ENCODE data around the gene ADAMTS2.

ADAMTS2 gene

GRCh38 chr5:179337796-179338676 lies 7.2 kb downstream of the ADAMTS2 start:
- no peak overlapping the region for H3K4me3 ChIP-seq (ENCODE audit: insufficient read depth in 1 of 2, low read depth in 1 of 2, low read length in 2 of 2)
- 83% methylated on average over 23 of the region's 23 CpGs for whole genome bisulfite sequencing
- DNase-seq = no peak

GRCh38 chr5:179336871-179337795 lies 8.1 kb downstream of the ADAMTS2 start:
- H3K4me2 ChIP-seq (ENCODE audit: low read length, poor library complexity, severe bottlenecking) = no peak overlapping the region
- H2BK120ac ChIP-seq (ENCODE audit: low read depth, low read length) = no peak overlapping the region
- H3K18ac ChIP-seq (ENCODE audit: low read depth in 1 of 2, low read length in 2 of 2) = no peak overlapping the region
- no peaks in the 10 kb centered on the region for H3K4me1 ChIP-seq (ENCODE audit: control insufficient read depth, insufficient read depth, low read depth, low read length)
- peak overlapping the region; percentile 30 for H4K91ac ChIP-seq (ENCODE audit: low read length)
- H3K4ac ChIP-seq (ENCODE audit: low read depth in 1 of 2, low read length in 2 of 2) = no peak overlapping the region
- no peaks in the 10 kb centered on the region for H3K9me3 ChIP-seq (ENCODE audit: control insufficient read depth, low read length)
- H2BK15ac ChIP-seq (ENCODE audit: low read depth, poor library complexity, severe bottlenecking) = no peak overlapping the region
- peaks cover 0 to 25% of the 10 kb centered on the region in 2 experiments for H3K36me3 ChIP-seq (ENCODE audit: control insufficient read depth in 1 of 2, insufficient read depth in 2 of 2, low read depth in 1 of 2, low read length in 2 of 2)
- no peak overlapping the region for H2BK12ac ChIP-seq (ENCODE audit: low read length in 2 of 2)
- no peaks in the 10 kb centered on the region for H3K79me1 ChIP-seq (replicated peaks; ENCODE audit: low read length, poor library complexity, severe bottlenecking)
- H2AFZ ChIP-seq (ENCODE audit: low read depth, low read length) = no peak overlapping the region
- H3K27me3 ChIP-seq (ENCODE audit: control insufficient read depth in 1 of 2, insufficient read depth in 1 of 2, low read length in 2 of 2) = peaks cover 0 to 5% of the 10 kb centered on the region in 2 experiments
- no peak overlapping the region for H2AK5ac ChIP-seq (ENCODE audit: low read length, severe bottlenecking)
- 93% methylated on average over 25 of the region's 25 CpGs for WGBS
- H3K23ac ChIP-seq (ENCODE audit: low read length in 2 of 2) = no peak overlapping the region
- no peak overlapping the region for H3K14ac ChIP-seq (ENCODE audit: low read length in 2 of 2)
- no peak overlapping the region for H2BK5ac ChIP-seq (ENCODE audit: low read depth, low read length, poor library complexity, severe bottlenecking)
- DNase-seq = no peak
- H3K9ac ChIP-seq (ENCODE audit: low read length) = no peak overlapping the region
- no peak overlapping the region for H4K8ac ChIP-seq (ENCODE audit: low read length)
- H3K27ac ChIP-seq (ENCODE audit: low read length, poor library complexity, severe bottlenecking) = no peak overlapping the region
- no peak overlapping the region for H3K4me3 ChIP-seq (ENCODE audit: insufficient read depth in 1 of 2, low read depth in 1 of 2, low read length in 2 of 2)

More at GRCh38 chr5:179337796-179338676, 7.2 kb downstream of the ADAMTS2 start:
- peak overlapping the region; percentile 41 for H4K91ac ChIP-seq (ENCODE audit: low read length)
- H3K18ac ChIP-seq (ENCODE audit: low read depth in 1 of 2, low read length in 2 of 2) = no peak overlapping the region
- no peak overlapping the region for H2AK5ac ChIP-seq (ENCODE audit: low read length, severe bottlenecking)
- H2AFZ ChIP-seq (ENCODE audit: low read depth, low read length) = no peak overlapping the region
- no peak overlapping the region for H3K14ac ChIP-seq (ENCODE audit: low read length in 2 of 2)
- H3K4me1 ChIP-seq (ENCODE audit: control insufficient read depth, insufficient read depth, low read depth, low read length) = no peaks in the 10 kb centered on the region
- H2BK15ac ChIP-seq (ENCODE audit: low read depth, poor library complexity, severe bottlenecking) = no peak overlapping the region
- H3K9me3 ChIP-seq (ENCODE audit: control insufficient read depth, low read length) = no peaks in the 10 kb centered on the region
- no peak overlapping the region for H3K4me2 ChIP-seq (ENCODE audit: low read length, poor library complexity, severe bottlenecking)
- peaks cover 0 to 25% of the 10 kb centered on the region in 2 experiments for H3K36me3 ChIP-seq (ENCODE audit: control insufficient read depth in 1 of 2, insufficient read depth in 2 of 2, low read depth in 1 of 2, low read length in 2 of 2)
- no peak overlapping the region for H2BK120ac ChIP-seq (ENCODE audit: low read depth, low read length)
- H3K27ac ChIP-seq (ENCODE audit: low read length, poor library complexity, severe bottlenecking) = no peak overlapping the region
- H3K9ac ChIP-seq (ENCODE audit: low read length) = no peak overlapping the region
- no peak overlapping the region for H4K8ac ChIP-seq (ENCODE audit: low read length)
- H3K79me1 ChIP-seq (replicated peaks; ENCODE audit: low read length, poor library complexity, severe bottlenecking) = no peaks in the 10 kb centered on the region
- H2BK5ac ChIP-seq (ENCODE audit: low read depth, low read length, poor library complexity, severe bottlenecking) = no peak overlapping the region
- H3K23ac ChIP-seq (ENCODE audit: low read length in 2 of 2) = no peak overlapping the region
- no peak overlapping the region for H2BK12ac ChIP-seq (ENCODE audit: low read length in 2 of 2)
- peaks cover 0 to 14% of the 10 kb centered on the region in 2 experiments for H3K27me3 ChIP-seq (ENCODE audit: control insufficient read depth in 1 of 2, insufficient read depth in 1 of 2, low read length in 2 of 2)
- H3K4ac ChIP-seq (ENCODE audit: low read depth in 1 of 2, low read length in 2 of 2) = no peak overlapping the region

GRCh38 chr5:179336126-179336870 lies 9.0 kb downstream of the ADAMTS2 start:
- no peak overlapping the region for H3K27ac ChIP-seq (ENCODE audit: low read length, poor library complexity, severe bottlenecking)
- H4K91ac ChIP-seq (ENCODE audit: low read length) = no peak overlapping the region
- DNase-seq = no peak
- no peak overlapping the region for H3K23ac ChIP-seq (ENCODE audit: low read length in 2 of 2)
- H2BK5ac ChIP-seq (ENCODE audit: low read depth, low read length, poor library complexity, severe bottlenecking) = no peak overlapping the region
- no peak overlapping the region for H3K4ac ChIP-seq (ENCODE audit: low read depth in 1 of 2, low read length in 2 of 2)
- no peaks in the 10 kb centered on the region for H3K4me1 ChIP-seq (ENCODE audit: control insufficient read depth, insufficient read depth, low read depth, low read length)
- H3K36me3 ChIP-seq (ENCODE audit: control insufficient read depth in 1 of 2, insufficient read depth in 2 of 2, low read depth in 1 of 2, low read length in 2 of 2) = peaks cover 0 to 25% of the 10 kb centered on the region in 2 experiments
- H3K4me3 ChIP-seq (ENCODE audit: insufficient read depth in 1 of 2, low read depth in 1 of 2, low read length in 2 of 2) = no peak overlapping the region
- H2BK15ac ChIP-seq (ENCODE audit: low read depth, poor library complexity, severe bottlenecking) = no peak overlapping the region
- no peak overlapping the region for H3K9ac ChIP-seq (ENCODE audit: low read length)
- H3K27me3 ChIP-seq (ENCODE audit: control insufficient read depth in 1 of 2, insufficient read depth in 1 of 2, low read length in 2 of 2) = no peaks in the 10 kb centered on the region
- no peak overlapping the region for H3K4me2 ChIP-seq (ENCODE audit: low read length, poor library complexity, severe bottlenecking)
- H3K18ac ChIP-seq (ENCODE audit: low read depth in 1 of 2, low read length in 2 of 2) = no peak overlapping the region
- H2BK120ac ChIP-seq (ENCODE audit: low read depth, low read length) = no peak overlapping the region
- no peak overlapping the region for H2AFZ ChIP-seq (ENCODE audit: low read depth, low read length)
- H3K14ac ChIP-seq (ENCODE audit: low read length in 2 of 2) = no peak overlapping the region
- no peak overlapping the region for H4K8ac ChIP-seq (ENCODE audit: low read length)
- H2AK5ac ChIP-seq (ENCODE audit: low read length, severe bottlenecking) = no peak overlapping the region
- H3K9me3 ChIP-seq (ENCODE audit: control insufficient read depth, low read length) = no peaks in the 10 kb centered on the region
- H3K79me1 ChIP-seq (replicated peaks; ENCODE audit: low read length, poor library complexity, severe bottlenecking) = no peaks in the 10 kb centered on the region
- WGBS = 86% methylated on average over 36 of the region's 36 CpGs
- no peak overlapping the region for H2BK12ac ChIP-seq (ENCODE audit: low read length in 2 of 2)
